ENCODE measurements around the gene RGPD6.
"Not testable (repeated sequence)": the region's sequence is repeated elsewhere in the genome, so short reads cannot be mapped to it uniquely, and the experiment has no call there.

Gene RGPD6

DNA sequence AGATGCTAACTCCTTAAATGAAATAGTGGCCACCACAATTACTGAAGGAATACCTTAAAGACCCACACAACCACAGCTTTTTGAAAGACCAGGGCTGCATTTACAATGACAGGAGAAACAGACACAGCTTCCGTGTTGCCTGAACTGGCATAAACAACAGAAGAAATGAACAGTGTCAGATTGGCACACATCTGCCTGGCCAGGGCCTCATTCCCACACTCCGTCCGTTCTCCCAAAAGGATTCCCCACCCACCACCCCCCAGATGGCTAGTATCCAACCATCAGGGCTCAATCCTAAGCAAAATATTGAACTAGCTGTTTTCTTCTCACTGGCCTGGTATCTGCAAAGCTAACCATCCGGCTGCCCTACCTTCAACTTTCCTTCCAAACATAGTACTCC, 96.9 kb downstream of the RGPD6 start:
- DNase-seq: not testable (repeated sequence)

GRCh38 chr2:110477370-110477769, 99.7 kb downstream of the RGPD6 start:
- not testable (repeated sequence) for DNase-seq

DNA sequence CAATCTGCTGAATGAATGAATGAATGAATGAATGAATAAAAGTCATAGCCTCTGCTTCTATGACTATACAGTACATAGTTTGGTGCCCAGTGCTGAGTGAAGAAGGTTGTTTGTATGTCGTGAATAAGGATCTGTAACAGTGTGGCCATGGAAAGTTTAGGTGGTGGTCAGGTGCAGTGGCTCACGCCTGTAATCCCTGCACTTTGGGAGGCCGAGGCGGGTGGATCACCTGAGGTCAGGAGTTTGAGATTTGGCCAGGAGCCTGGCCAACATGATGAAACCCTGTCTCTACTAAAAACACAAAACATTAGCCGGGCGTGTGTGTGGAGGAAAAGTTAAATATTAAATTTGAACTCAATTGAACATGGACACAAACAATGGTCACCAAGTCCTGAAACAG, 100.1 kb downstream of the RGPD6 start:
- DNase-seq: not testable (repeated sequence)

GRCh38 chr2:110475627-110476359, 101.2 kb downstream of the RGPD6 start:
- DNase-seq: not testable (repeated sequence)

DNA sequence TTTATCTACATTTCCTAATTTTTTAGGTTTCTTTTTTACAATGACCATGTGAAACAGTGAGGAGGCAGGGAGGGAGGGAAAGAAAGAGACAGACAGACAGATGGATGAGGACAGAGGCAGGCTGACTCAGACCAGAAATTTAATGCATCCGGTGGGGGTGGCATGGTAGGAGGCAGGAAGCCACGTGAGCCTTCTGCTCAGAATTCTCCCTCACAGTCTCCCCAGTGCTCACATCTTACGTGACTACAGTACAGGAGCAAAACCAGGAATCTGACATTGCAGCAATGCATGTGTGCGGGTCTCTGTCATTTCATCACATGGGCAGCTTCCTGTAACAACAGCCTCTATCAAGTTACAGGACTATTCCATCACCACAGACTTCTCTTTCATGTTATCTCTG, 102.1 kb downstream of the RGPD6 start:
- not testable (repeated sequence) for DNase-seq

DNA sequence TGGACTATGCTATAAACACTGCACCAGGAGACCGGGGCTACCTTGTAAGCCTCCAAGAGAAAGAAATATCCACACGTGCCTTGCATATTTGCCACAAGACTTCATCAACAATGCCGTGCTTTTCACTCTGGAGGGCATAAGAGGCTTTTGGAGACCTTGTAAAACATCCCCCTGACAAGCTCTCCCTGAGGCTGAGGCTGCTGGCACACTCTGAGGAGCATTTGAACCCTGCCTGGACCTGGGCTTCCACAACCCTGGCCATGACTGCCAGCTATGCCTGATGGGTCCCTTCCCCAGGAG, 104.0 kb downstream of the RGPD6 start:
- DNase-seq: not testable (repeated sequence)

DNA sequence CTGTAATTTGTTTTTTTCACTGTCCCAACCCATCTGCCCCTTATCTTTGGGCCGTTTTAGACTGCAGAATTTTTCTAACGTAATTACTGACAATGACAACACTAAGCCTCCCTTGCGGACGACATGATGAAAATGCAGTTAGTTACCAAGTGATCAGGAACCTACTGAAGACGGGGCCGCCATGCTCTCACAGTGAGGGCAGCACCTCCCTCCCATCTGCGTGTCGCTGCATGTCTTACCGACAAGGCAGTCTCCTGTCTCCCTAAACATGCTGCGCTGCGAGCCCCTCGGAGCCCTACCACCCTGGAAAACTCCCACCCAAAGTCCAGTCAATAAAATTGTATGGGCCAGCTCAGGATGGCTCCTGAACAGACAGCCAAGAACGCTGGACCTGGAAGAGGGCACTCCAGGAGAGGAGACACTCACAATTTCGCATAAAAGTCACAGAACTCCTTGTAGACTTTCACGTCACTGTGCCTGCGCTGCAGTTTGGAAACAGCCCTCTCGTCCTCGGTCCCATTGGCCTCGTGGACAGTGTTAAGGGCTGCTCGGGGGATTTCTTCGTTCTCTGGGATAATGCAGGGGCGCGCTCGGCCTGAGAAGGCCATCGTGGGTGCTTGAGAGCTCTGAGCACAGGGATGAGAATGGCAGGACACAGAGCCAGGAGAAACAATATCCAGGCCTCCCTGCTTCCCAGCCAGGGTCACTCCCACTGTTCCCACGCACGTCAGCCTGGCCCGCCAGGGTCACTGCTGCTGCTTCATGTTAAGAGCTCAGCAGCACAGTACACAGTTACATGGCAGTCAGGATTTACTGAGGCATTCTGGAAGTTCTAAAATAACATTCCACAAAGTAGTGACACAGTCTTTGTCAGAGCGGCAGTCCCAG, 104.6 kb downstream of the RGPD6 start, which contains the start of gene LIMS4:
LIMS4 (minus strand) TSS at position 646 of the 888 bp plus-strand sequence; CDS start at position 608, 38 bp downstream.
- DNase-seq: not testable (repeated sequence)

DNA sequence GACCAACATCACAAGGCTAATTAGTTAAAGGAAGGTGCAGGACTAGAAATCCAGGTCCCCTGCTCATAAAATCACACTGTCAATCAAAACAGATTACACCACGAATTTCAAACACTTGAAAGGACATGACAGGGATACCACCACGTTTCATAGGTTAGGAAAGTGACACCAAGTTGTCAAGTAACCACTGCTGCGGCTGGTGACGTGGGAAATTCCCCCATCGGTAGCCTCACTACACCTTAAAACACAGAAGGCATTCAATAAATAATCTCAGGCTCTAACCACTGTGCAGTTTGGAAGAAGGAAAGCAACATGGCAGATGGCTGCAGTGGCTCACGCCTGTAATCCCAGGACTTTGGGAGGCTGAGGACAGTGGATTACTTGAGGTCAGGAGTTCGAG, 108.1 kb downstream of the RGPD6 start:
- DNase-seq: not testable (repeated sequence)

DNA sequence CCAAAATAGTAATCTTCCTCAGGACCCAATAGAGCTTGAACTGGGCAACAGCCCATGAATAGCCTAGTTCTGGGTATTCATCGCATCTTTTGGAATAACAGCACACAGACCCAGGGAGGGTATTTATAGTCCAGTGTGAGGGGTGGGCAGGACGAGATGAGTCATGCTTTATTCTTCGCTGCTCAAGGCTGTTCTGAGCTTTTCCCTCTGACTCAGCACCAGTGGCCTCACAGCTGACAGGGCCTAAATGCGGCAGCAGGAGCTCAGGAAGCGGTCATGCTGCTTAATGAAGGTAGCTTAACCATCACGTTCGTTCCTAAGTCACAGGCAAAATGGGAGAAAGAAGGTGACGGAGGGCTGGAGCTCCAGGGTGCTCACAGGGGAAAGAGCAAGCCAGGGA, 111.7 kb downstream of the RGPD6 start:
- DNase-seq: not testable (repeated sequence)

All from kidney glomerular epithelial cell (primary cell).